Glomerular visceral epithelial cell (primary cell): ENCODE results near the gene CNOT6.
A peak's percentile ranks its signal among the peaks of the same experiment; 100 is the strongest.
"Not testable (repeated sequence)": the region's sequence is repeated elsewhere in the genome, so short reads cannot be mapped to it uniquely, and the experiment has no call there.

Experiments used
- DNase-seq: peaks from one replicate; pipeline ENCODE4 v3.0.0-alpha.2; 2016; ENCODE audit errors: extremely low spot score

The CNOT6 gene

DNA sequence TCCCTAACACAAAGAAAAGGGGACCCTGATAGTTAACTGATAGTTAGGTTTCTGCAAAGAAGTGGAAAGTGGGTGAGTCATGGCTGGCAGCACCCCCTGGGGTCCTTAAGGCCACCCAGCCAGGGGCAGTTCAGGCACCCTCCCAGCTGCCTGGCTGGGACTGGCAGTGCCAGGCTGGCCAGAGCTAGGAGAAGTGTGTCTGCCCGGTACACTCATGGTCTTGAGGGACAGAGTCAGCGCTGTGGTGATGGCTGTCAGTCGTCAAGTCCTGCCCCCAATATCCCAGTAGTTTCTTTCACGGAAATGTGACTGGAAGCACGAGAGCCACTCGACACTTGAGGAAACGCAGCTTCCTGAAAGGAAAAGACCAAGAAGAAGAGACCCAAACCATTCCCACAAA is 22.3 kb upstream of the CNOT6 start:
- no peak for DNase-seq

DNA sequence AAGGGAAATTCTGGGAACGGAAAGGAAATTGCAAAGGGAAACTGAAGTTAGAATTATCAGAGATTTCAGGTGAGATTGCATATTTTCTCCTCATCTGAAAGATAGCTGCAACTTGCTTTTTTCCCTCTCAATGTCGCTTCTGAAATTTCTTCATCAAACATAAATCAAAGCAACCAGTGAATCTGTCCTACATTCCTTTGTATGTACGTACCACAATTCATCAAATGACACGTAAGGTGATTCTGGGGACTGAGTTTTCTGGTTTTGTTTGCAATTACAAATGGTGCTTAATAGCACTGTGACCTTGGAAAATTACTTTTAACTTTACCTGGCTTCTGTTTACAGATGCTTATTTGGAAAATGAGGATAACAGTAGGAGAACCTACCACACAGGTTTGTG is 21.9 kb upstream of the CNOT6 start:
- DNase-seq = no peak

DNA sequence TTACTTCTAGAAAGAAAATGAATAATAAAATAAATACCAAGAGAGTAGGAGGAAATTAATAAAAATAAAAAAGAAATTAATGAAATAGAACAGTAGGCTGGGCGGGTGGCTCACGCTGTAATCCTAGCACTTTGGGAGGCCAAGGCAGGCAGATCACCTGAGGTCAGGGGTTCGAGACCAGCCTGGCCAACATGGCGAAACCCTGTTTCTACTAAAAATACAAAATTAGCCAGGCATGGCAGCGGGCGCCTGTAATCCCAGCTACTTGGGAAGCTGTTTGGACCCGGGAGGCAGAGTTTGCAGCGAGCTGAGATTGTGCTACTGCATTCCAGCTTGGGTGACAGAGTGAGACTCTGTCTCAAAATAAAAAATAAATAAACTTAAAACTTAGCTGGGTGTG is 20.8 kb upstream of the CNOT6 start:
- DNase-seq = not testable (repeated sequence)

DNA sequence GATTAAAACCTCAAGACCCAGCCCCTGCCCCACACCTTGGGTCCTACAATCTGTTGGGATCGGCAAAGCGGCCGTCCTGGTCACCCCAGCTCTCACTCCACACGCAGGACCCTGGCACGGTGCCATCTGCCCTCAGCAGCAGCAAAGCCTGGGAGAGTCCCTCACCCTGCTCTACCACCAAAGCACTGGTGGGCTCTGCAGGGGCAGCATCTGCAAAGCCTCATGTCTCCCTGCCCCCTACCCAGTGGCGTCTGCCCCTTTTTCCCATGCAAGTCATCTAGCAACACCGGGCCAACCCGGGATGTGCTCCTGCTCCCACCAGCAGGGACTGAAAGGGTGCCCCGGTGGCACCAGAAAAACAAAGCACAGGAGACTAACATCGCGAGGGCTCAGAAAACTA is 19.6 kb upstream of the CNOT6 start:
- no peak for DNase-seq

DNA sequence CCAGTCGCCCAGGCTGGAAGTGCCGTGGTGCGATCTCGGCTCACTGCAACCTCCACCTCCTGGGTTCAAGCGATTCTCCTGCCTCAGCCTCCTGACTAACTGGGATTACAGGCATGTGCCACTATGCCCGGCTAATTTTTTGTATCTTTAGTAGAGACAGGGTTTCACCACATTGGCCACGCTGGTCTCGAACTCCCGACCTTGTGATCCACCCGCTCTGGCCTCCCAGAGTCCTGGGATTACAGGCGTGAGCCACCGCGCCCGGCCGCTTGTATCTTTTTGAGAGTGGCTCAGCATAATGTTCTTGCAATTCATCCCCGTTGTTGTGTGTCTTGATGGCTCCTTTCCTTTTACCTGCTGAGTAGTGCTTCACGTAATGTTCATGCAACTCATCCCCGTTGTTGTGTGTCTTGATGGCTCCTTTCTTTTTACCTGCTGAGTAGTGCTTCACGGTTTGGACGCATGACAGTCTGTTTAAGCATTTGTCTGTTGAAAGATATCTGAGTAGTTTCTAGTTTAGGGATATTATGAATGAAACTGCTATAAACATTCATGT is 18.1 kb upstream of the CNOT6 start:
- not testable (repeated sequence) for DNase-seq

DNA sequence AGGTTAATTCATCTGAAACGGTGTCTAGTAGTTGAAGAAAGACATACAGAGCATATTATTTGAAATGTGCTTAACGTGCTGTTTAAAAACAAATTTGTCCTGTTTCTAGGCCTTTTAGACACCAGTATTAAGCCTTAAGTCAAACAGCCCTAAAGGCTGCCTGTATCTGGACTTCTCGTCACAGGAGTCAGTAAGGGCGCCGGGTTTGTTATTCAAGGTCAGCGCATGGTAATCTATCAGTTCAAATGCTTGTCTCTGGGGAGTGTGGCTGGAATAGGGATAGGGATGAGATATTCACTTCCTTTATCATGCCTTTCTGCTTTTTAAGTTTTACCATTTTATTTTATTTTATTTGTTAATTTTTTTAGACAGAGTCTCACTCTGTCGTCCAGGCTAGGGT is 9.4 kb upstream of the CNOT6 start:
- DNase-seq = no peak

DNA sequence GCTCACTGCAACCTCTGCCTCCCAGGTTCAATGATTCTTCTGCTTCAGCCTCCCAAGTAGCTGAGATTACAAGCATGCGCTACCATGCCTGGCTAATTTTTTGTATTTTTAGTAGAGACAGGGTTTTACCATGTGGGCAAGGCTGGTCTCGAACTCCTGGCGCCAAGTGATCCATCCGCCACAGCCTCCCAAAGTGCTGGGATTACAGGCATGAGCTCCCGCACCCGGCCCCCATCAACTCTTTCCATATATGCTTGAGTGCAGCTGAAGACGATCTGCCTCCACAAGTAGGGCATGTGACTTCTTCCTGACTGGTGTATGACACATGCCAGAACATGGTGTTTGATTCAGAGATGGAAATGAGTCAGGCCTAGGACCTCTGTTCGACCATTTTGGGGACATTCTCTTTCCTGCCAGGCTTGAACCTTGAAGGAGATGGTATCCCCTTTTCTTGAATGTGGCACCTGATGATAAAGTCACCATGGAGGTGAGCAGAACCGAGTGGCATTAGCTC is 7.5 kb upstream of the CNOT6 start:
- DNase-seq = no peak

DNA sequence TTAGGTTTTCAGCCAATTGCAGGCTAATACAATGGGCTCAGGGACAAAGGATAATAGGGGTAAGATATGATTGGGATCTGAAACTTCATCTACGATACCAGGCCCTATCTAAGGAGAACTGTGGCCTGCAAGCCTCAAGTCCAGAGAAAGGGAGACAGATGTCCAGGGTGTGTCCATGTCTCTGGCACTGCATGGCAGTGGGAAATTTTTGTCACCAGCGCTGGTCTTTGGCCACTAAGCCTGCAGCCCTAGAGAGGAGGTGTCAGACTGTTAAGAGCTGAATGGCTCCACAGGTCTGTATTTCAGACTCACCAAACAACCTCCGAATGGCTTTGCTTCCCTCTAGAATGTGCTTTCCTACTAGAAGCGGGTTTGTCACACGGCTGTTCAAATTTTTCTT is 6.6 kb upstream of the CNOT6 start:
- no peak for DNase-seq

DNA sequence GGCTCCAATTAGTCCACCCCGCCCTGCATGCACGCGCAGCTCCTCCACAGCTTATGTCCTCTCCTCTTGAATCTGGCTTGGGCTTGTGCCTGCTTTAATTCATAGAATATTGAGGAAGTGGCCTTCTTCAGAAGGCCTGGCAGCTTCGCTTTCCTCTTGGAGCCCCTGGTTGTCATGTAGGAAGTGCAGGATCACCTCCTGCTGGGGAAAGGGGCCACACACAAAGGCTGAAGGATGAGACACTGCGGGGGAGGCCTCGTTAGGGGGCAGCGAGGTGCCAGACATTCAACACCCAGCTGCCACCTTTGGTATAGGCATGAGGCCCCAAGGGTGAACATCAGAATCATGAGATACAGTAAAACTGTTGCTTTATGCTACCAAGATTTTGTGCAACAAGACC is 2.7 kb upstream of the CNOT6 start:
- no peak for DNase-seq

DNA sequence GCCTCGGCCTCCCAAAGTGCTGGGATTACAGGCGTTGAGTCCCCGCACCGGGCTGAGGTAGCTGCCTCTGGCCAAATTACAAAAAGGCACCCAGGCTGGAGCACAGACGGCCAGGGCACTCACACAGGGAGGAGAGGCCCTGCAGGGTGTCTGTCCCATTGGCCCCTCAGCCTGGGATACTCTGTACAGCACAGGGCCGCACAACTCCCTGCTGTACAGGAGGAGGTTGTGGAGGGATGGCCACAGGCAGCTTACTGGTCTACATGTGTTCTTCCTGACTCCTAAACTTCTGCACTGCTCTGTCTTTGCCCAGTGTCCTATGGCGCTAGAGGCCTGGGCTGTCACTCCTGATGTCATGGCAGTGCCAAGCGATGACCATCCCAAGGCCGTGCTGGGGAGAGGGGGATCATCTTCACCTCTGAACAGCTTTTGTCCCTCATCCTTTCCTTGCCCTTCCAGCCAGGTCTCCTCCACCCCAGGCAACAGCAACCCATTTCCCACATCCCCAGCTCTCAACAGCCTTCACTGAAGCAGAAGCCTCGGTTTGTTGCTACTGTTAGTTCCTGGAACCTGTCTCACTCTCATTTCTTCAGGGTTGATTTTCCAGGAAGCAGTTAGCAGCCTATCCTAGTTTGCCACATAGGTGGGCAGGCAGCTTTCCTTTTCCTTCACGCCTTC is 1.8 kb upstream of the CNOT6 start:
- no peak for DNase-seq

DNA sequence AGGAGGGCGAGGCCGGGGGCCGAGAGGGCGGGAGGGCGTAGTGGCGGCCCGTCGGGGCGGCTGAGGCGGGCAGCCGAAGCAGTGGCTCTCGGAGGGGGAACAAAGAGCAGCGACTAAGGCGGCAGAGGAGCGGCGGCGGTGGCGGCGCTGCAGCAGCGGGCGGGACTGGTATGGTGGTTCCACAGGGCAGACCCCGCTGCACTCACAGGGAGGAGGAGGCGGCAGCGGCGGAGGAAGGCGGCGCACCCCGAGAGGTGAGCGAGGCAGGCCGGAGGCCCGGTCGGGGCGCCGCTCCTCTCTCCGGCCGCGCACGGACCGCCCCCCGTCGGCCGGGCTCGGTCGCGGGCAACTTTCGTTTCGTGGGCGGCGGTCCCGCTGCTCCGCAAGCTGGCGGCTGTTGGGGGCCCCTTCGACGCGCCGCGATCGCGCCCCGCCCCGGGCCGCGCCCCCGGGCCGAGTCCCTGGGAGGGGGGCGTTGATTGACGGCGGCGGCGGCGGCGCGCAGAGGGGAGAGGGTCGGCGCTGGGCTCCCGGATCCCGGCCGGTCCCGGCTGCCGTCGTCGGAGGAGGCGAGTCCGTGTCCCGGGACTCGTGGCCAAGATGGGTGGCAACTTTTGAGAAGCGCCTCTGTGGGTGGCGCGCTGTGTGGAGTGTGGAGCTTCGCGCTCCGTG is 467 bp downstream of the CNOT6 start:
- peak; percentile 26 for DNase-seq

DNA sequence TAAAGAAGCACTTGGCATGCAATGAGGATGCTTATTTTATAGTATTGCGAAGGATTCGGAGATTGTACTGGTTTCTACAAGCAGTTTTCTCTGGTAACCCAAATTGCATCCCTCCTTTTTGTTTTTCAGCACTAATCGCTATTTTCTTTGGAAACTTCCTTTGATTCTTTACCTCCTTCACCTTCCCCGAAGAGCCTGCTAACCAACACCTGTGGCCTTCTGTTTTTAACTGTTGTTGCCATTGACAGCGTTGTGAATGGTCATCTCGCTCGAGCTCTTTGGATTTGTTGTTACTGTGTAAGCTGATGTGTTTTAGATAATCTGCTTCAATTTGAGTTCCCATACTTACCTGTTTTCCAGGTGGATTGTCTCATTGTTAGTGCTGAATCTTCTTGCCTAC is 1.1 kb downstream of the CNOT6 start:
- DNase-seq = no peak

DNA sequence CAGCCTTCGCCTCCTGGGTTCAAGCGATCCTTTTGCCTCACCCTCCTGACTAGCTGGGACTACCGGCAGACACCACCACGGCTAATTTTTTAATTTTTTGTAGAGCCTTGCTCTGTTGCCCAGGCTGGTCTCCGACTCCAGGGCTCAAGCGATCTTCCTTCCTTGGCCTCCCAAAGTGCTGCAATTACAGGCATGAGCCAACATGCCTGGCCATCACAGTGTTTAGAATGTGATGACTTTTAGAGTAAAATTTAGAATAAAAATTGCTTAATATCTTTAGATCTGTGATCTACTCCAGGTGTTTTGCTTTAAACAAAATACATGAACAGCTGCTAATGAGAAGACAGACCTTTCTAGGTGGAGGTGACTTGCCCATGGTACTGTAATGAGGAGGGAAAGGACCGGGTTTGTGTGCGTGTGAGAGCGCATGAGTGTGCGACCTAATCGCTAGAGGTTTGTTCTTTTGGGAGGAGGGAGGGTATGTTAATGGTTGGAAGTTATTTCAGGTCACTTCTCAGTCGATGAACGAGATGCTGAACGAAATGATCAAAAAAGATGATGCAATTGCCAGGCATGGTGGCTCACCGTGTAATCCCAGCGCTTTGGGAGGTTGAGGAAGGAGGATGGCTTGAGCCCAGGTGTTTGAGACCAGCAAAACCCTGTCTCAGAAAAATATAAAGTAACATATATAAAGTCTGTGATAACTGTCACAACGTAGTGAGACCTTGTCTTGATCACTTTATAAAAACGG is 2.0 kb downstream of the CNOT6 start:
- DNase-seq = no peak

DNA sequence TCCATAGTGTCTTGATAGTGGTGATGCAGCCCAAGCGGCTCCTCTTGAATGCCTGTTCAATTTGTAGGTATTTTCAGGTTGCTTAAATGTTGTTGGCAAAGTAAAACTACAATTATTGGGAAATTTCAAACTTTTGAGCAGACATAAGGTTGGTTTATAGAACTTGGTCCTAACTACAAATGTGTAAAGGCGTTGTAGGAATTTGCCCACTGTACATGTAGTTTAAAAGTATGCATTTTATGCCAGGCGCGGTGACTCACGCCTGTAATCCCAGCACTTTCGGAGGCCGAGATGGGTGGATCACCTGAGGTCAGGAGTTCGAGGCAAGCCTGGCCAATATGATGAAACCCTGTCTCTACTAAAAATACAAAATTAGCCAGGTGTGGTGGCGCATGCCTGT is 2.6 kb downstream of the CNOT6 start:
- DNase-seq = not testable (repeated sequence)

DNA sequence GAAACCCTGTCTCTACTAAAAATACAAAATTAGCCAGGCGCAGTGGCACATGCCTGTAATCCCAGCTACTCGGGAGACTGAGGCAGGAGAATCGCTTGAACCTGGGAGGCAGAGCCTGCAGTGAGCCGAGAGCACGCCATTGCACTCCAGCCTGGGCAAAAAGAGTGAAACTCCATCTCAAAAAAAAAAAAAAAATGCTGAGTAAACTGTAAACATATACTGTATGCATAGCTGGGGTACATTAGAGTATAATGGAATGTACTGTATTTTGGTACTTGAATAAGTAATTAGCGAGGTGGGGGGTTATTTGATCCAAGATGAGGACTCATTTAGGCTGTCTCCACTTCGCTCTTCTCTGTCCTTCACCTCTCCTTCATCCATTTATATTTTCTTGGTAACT is 3.7 kb downstream of the CNOT6 start:
- DNase-seq = not testable (repeated sequence)

DNA sequence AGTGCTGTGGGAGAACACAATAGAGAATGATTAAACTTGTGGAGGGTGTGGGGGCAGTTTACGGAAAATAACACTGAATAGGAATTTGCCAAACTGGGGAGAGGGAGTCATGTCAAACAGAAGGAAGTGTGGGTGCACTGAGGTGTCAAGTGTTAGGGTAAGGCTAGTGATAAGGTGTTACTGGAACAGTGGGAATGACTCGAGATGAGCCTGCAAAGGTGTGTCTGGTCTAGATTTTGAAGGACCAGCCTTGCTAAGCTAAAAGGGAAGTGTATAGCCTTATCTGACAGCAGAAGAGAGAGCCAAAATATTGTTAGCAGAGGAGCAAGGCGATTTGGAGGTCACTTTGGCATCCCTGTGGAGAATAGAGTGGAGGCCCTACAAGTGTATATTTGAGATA is 4.2 kb downstream of the CNOT6 start:
- no peak for DNase-seq

DNA sequence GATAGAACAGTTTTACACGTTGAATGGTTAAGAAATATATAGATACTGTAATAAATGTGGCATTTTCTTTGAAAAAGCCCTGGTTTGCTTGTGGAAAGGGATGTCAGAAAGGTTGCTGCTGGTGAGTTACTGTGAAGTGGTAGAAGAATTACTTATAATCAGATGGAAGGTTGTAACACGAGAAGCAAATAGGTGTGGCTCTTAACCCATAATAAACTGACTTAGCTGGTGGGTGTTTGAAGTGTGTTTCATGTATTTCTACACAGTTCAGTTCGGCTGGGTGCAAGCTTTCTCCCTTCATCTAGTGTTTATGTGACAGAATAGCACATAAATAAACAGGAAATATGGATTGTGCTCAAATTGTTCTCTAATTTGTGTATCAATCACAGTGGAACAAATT is 5.5 kb downstream of the CNOT6 start:
- no peak for DNase-seq

DNA sequence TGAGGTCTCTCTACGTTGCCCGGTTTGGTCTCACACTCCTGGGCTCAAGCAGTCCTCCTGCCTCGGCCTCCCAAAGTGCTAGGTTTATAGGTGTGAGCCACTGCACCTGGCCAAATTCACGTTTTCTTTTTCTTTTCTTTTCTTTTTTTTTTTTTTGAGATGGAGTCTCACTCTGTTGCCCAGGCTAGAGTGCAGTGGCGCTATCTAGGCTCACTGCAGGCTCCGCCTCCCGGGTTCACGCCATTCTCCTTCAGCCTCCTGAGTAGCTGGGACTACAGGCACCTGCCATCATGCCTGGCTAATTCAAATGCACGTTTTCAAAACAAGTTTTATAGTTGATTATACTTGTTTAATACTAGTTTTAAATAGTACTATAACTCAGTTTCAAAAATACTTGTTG is 6.1 kb downstream of the CNOT6 start:
- not testable (repeated sequence) for DNase-seq

DNA sequence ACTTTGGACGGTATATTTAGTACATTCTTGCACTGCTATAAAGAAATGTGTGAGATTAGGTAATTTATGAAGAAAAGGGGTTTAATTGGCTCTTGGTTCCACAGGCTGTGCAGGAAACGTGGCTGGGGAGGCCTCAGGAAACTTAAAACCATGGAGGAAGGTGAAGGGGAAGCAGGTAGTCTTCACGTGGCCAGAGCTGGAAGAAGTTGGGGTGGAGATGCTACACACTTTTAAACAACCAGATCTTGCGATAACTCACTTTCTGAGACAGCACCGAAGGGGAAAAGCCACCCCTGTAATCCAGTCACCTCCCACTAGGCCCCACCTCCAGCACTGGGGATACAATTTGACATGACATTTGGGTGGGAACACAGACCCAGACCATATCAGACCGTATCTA is 13.5 kb downstream of the CNOT6 start:
- no peak for DNase-seq

DNA sequence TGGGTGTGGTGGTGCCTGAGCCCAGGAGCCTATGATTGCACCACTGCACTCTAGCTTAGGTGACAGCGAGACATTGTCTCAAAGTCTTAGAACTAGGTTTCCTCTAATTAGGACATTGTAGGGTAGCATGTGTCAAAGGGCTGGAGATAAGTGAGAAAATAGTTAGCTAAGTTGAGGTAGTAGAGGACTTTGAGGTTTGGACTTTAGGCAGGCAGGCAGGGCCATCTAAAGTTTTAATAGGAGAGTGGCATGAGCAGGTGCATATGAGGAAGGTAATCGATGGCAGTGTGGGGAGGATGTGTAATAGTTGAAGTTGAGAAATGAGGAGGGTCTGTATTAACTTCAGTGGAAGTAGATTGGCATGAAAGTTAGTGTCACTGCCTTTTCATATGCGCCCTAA is 21.1 kb downstream of the CNOT6 start:
- DNase-seq = no peak

DNA sequence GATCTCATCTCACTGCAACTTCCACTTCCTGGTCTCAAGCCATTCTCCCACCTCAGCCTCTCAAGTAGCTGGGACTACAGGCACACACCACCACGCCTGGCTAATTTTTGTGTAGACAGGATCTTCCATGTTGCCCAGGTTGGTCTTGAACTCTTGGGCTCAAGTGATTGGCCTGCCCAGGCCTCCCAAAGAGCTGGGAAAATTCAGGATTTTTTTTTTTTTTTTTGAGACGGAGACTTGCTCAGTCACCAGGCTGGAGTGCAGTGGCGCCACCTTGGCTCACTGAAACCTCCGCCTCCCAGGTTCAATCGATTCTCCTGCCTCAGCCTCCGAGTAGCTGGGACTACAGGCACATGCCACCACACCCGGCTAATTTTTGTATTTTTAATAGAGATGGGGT is 21.8 kb downstream of the CNOT6 start:
- not testable (repeated sequence) for DNase-seq

DNA sequence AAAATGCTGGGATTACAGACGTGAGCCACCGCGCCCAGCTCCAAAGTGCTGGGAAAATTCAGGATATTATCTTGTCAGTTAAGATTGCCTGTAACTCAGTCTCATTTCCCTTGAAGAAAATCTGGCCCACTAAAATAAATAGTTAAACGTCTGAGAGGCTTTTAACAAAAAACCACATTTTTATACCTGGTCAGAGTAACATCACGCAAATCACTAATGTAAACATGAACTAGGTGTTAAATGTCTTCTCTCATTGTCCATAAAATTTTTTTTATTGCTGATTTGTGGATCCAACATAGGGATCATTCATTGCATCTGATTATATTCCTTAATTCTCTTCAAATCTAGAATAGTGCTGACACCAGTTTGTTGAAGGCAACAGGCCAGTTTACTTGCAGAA is 22.3 kb downstream of the CNOT6 start:
- no peak for DNase-seq

DNA sequence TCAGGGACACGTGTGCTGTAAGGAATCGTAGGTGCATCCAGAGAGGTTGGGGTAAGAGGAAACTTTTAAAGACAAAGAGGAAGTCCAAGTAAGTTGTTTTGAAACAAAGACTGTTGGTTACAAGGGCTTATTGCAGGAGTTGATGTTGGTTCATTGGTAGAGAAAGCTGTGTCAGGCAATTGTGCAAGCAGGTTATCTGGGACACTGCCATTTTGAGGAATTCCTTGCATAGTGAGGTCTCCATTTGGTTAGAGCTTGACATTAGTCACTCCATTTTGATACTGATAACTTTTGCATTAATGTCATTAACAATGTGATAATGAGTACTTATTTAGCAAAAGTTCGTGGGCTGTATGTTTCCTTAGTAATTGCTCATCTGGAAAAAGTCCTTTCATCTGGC is 24.9 kb downstream of the CNOT6 start:
- DNase-seq = no peak
